KMS-11 (cell line): ENCODE data around the gene PNMA8A.

Experiments
- H2AFZ ChIP-seq: fragments of 200-600 bp; sonication (generic); 2 replicates; pipeline ENCODE4 v1.6.1; 2016; ENCODE audit warnings: antibody characterized with exemption, mixed run types, low read depth
- H3K27ac ChIP-seq: fragments of 200-600 bp; sonication (generic); 2 replicates; pipeline ENCODE4 v1.6.1; 2016; ENCODE audit warnings: mild to moderate bottlenecking, mixed run types
- H3K27me3 ChIP-seq: fragments of 200-600 bp; sonication (generic); 2 replicates; pipeline ENCODE4 v1.6.1; 2017; ENCODE audit warnings: mild to moderate bottlenecking, low read depth, mixed run types, moderate library complexity; ENCODE audit not compliant: insufficient read depth
- H3K36me3 ChIP-seq: fragments of 200-600 bp; sonication (generic); 2 replicates; pipeline ENCODE4 v1.6.1; 2017; ENCODE audit warnings: mild to moderate bottlenecking, mixed run types; ENCODE audit not compliant: insufficient read depth
- H3K4me1 ChIP-seq: fragments of 200-600 bp; sonication (generic); 2 replicates; pipeline ENCODE4 v1.6.1; 2016; ENCODE audit warnings: mild to moderate bottlenecking, low read depth, mixed run types; ENCODE audit not compliant: poor library complexity, severe bottlenecking
- H3K4me2 ChIP-seq: fragments of 200-600 bp; sonication (generic); 2 replicates; pipeline ENCODE4 v1.7.0; 2016; ENCODE audit warnings: mild to moderate bottlenecking, mixed run types
- H3K4me3 ChIP-seq: fragments of 200-600 bp; sonication (generic); IDR thresholded peaks from 2 replicates; pipeline ENCODE4 v1.6.1; 2017; ENCODE audit warnings: low read depth, low read length, mixed read lengths; ENCODE audit not compliant: insufficient read depth
- H3K79me2 ChIP-seq: fragments of 200-600 bp; sonication (generic); 2 replicates; pipeline ENCODE4 v1.6.1; 2016; ENCODE audit warnings: low read depth, mixed run types; ENCODE audit not compliant: insufficient read depth
- H3K9ac ChIP-seq: fragments of 200-600 bp; sonication (generic); 2 replicates; pipeline ENCODE4 v1.6.1; 2016; ENCODE audit warnings: mild to moderate bottlenecking, mixed run types
- H4K20me1 ChIP-seq: fragments of 200-600 bp; sonication (generic); 2 replicates; pipeline ENCODE4 v1.6.1; 2016; ENCODE audit warnings: mild to moderate bottlenecking, mixed run types; ENCODE audit not compliant: insufficient read depth
- CTCF ChIP-seq: fragments of 200-600 bp; sonication (generic); conservative IDR thresholded peaks from 2 replicates; pipeline ENCODE4 v1.6.1; 2017; ENCODE audit warnings: low read depth, mild to moderate bottlenecking, antibody characterized with exemption, low read length, moderate library complexity, mixed read lengths

The PNMA8A gene

GRCh38 chr19:46447824-46448223 lies 23.5 kb downstream of the PNMA8A start:
- Histone ChIP-seq H3K36me3 (no peaks in the 10 kb centered on the region), H3K4me2 (no peak overlapping the region), H3K4me3 (no peak overlapping the region), H3K4me1 (peaks cover 2% of the 10 kb centered on the region), H4K20me1 (no peaks in the 10 kb centered on the region), H3K9ac (no peak overlapping the region), H3K79me2 (no peaks in the 10 kb centered on the region), H3K27ac (no peak overlapping the region), H2AFZ (no peak overlapping the region), H3K27me3 (peaks cover 37% of the 10 kb centered on the region)
- TF ChIP-seq CTCF: no peak

GRCh38 chr19:46447006-46447405 lies 24.4 kb downstream of the PNMA8A start:
- Histone ChIP-seq H3K4me2 (no peak overlapping the region), H3K4me1 (peaks cover 2% of the 10 kb centered on the region), H3K27ac (no peak overlapping the region), H3K4me3 (no peak overlapping the region), H3K79me2 (no peaks in the 10 kb centered on the region), H3K36me3 (no peaks in the 10 kb centered on the region), H3K27me3 (peaks cover 34% of the 10 kb centered on the region), H2AFZ (no peak overlapping the region), H4K20me1 (no peaks in the 10 kb centered on the region), H3K9ac (no peak overlapping the region)
- no peak for TF ChIP-seq CTCF

DNA sequence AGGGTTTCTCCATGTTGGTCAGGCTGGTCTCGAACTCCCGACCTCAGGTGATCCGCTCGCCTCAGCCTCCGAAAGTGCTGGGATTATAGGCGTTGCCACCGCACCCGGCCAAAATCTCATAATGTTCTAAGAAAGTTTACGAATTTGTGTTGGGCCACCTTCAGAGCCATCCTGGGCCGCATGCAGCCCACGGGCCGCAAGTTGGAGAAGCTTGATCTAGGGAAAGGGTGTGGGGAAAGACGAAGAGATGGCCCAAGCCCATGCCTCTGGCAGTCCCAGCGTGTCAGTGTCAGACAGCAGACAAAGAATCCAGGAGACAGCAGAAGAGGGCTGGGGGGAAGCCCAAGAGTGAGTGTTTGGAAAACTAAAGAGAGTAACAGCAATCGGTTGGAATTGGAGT lies 25.3 kb downstream of the PNMA8A start:
- H3K79me2 ChIP-seq: no peaks in the 10 kb centered on the region
- no peak for TF ChIP-seq CTCF
- no peak overlapping the region for H2AFZ ChIP-seq
- H3K27me3 ChIP-seq: peaks cover 32% of the 10 kb centered on the region
- H3K4me2 ChIP-seq: no peak overlapping the region
- no peaks in the 10 kb centered on the region for H4K20me1 ChIP-seq
- H3K27ac ChIP-seq: no peak overlapping the region
- H3K4me3 ChIP-seq: no peak overlapping the region
- H3K4me1 ChIP-seq: peaks cover 2% of the 10 kb centered on the region
- H3K36me3 ChIP-seq: no peaks in the 10 kb centered on the region
- H3K9ac ChIP-seq: no peak overlapping the region

DNA sequence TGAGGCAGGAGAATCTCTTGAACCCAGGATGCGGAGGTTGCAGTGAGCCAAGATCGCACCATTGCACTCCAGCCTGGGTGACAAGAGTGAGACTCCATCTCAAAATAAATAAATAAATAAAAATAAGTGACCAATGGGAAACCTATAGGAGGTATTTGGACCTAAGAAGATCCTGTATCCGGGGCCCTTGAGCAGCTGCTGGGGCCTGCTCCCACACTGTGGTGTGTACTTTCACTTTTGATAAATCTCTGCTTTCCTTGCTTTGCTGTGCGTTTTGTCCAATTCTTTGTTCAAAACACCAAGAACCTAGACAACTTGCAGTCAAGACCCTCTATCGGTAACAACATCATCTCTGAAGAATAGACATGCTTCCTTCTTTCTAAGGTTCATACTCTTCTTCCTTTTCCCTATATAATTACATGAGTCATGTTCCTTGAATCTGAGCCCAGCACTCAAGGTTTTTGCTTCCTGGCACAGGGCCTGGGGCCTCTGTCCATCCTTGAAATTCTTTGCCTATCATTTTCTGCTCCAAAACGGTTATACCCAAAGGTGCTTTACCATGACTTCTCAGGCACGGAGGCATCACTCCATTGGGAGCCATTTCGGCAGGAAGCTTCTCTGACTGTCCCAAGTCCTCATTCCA lies 28.4 kb downstream of the PNMA8A start:
- no peak overlapping the region for H3K4me3 ChIP-seq
- no peak overlapping the region for H3K27ac ChIP-seq
- H4K20me1 ChIP-seq: no peaks in the 10 kb centered on the region
- no peak overlapping the region for H2AFZ ChIP-seq
- no peaks in the 10 kb centered on the region for H3K79me2 ChIP-seq
- H3K9ac ChIP-seq: no peak overlapping the region
- no peak overlapping the region for H3K4me2 ChIP-seq
- no peak for TF ChIP-seq CTCF
- no peaks in the 10 kb centered on the region for H3K4me1 ChIP-seq
- peaks cover 32% of the 10 kb centered on the region for H3K27me3 ChIP-seq
- H3K36me3 ChIP-seq: no peaks in the 10 kb centered on the region
